GM18502 (cell line): Measurements from ENCODE around the gene JMJD4.
A peak's percentile ranks its signal among the peaks of the same experiment; 100 is the strongest.

Source experiments
- ATAC-seq: cut with Tn5 transposase; IDR thresholded peaks from one replicate; pipeline ENCODE4 v1.9.1; 2021; ENCODE audit warnings: mild to moderate bottlenecking; ENCODE audit not compliant: unreplicated experiment, poor library complexity

The JMJD4 gene

GRCh38 chr1:227769047-227769935 is 34.2 kb upstream of the JMJD4 start:
- no peak for ATAC-seq

- no peak for ATAC-seq
Measured at GRCh38 chr1:227768640-227769039, 33.5 kb upstream of the JMJD4 start.

- ATAC-seq = no peak
Measured at GRCh38 chr1:227768125-227768439, 33.0 kb upstream of the JMJD4 start.

- ATAC-seq = no peak
Measured at GRCh38 chr1:227767401-227768124, 32.5 kb upstream of the JMJD4 start.

- ATAC-seq = no peak
Measured at GRCh38 chr1:227766653-227767277, 31.7 kb upstream of the JMJD4 start.

- no peak for ATAC-seq
Measured at GRCh38 chr1:227766015-227766634, 31.0 kb upstream of the JMJD4 start.

GRCh38 chr1:227765261-227766014 is 30.3 kb upstream of the JMJD4 start:
- no peak for ATAC-seq

GRCh38 chr1:227764019-227764391 is 28.9 kb upstream of the JMJD4 start:
- no peak for ATAC-seq

GRCh38 chr1:227763246-227764018 is 28.3 kb upstream of the JMJD4 start:
- ATAC-seq = no peak

- ATAC-seq = peak; percentile 91
Measured at GRCh38 chr1:227762231-227762911, 27.3 kb upstream of the JMJD4 start.

GRCh38 chr1:227761621-227762230 is 26.6 kb upstream of the JMJD4 start:
- no peak for ATAC-seq

- ATAC-seq = no peak
Measured at GRCh38 chr1:227760377-227760776, 25.3 kb upstream of the JMJD4 start.

- ATAC-seq = no peak
Measured at GRCh38 chr1:227759341-227760300, 24.5 kb upstream of the JMJD4 start.

- no peak for ATAC-seq
Measured at GRCh38 chr1:227758366-227758765, 23.3 kb upstream of the JMJD4 start.

- ATAC-seq = no peak
Measured at GRCh38 chr1:227757781-227758180, 22.7 kb upstream of the JMJD4 start.

- no peak for ATAC-seq
Measured at GRCh38 chr1:227756172-227756959, 21.3 kb upstream of the JMJD4 start.

GRCh38 chr1:227754958-227755357 is 19.9 kb upstream of the JMJD4 start:
- ATAC-seq = no peak
